Thoracic aorta (tissue), 2 donors: Measurements from ENCODE around the gene SETD9. TPM values are rescaled to one million over a fixed set of nuclear protein-coding genes. Genes with fewer than 3 reads are reported as not detected.

ENCODE experiments used
- ATAC-seq: fragments of 150-250 bp; one replicate; pipeline ENCODE4 v1.8.0; 2017; ENCODE audit warnings: low read depth; ENCODE audit not compliant: insufficient number of reproducible peaks, low FRiP score
- DNase-seq: peaks from one replicate; pipeline ENCODE4 v3.0.0-alpha.2; 2020; ENCODE audit warnings: low spot score
- H3K27ac ChIP-seq, 2 donors: fragments of 200-600 bp; sonication (generic); 1 replicate in 1 of 2; 2 replicates in 1 of 2; pipeline ENCODE4 v1.5.1; 2016; ENCODE audit warnings: mild to moderate bottlenecking in 2 of 2, moderate library complexity in 2 of 2
- H3K27me3 ChIP-seq: fragments of 200-600 bp; sonication (generic); replicated peaks from 2 replicates; pipeline ENCODE4 v1.6.0; 2016; ENCODE audit warnings: mild to moderate bottlenecking; ENCODE audit not compliant: insufficient read depth
- H3K36me3 ChIP-seq: fragments of 200-600 bp; sonication (generic); one replicate; pipeline ENCODE4 v1.5.1; 2016
- H3K4me1 ChIP-seq, 2 donors: fragments of 200-600 bp; sonication (generic); 1 replicate in 1 of 2; 2 replicates in 1 of 2; pipeline versions ENCODE4 v1.5.1 to v1.6.0; 2016; ENCODE audit warnings: low read depth in 2 of 2, mild to moderate bottlenecking in 1 of 2; ENCODE audit not compliant: control insufficient read depth in 1 of 2
- H3K4me3 ChIP-seq: fragments of 200-600 bp; sonication (generic); 2 replicates; pipeline ENCODE4 v1.5.1; 2016; ENCODE audit warnings: mild to moderate bottlenecking
- H3K9me3 ChIP-seq: fragments of 200-600 bp; sonication (generic); 2 replicates; pipeline ENCODE4 v1.5.1; 2016
- total RNA-seq, 2 donors: library from RNA; depleted of rRNA; stranded (reverse); fragments of >200 nt; gene quantifications; one replicate each; pipeline versions ENCODE4 v1.1.0 to v1.2.3, GENCODE V29; 2016
- TF ChIP-seq, protein P1 (sequence below): fragments of 200-600 bp; sonication (generic); IDR thresholded peaks from one replicate; pipeline ENCODE4 v1.5.1; 2019; ENCODE audit warnings: antibody characterized with exemption

Gene SETD9, protein sequence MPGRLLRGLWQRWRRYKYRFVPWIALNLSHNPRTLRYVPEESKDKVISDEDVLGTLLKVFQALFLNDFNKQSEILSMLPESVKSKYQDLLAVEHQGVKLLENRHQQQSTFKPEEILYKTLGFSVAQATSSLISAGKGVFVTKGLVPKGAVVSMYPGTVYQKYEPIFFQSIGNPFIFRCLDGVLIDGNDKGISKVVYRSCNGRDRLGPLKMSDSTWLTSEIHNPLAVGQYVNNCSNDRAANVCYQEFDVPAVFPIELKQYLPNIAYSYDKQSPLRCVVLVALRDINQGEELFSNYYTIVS
- total RNA-seq: 1 to 10 TPM; 5.1 to 8.8 TPM

GRCh38 chr5:56909294-56910209 lies at the start of gene SETD9:
Gene SETD9 (plus strand): TSS chr5:56909596. CDS start chr5:56909646, 50 bp downstream.
- Histone ChIP-seq H3K27me3 (no peaks in the 10 kb centered on the region), H3K4me1 (peaks cover 4 to 7% of the 10 kb centered on the region in 2 donors), H3K4me3 (peak within 1 kb of the TSS; percentile 98), H3K27ac (peak within 1 kb of the TSS; percentile 91 to 98), H3K9me3 (no peaks in the 10 kb centered on the region), H3K36me3 (no peaks in the 10 kb centered on the region)
- TF ChIP-seq, protein P1, sequence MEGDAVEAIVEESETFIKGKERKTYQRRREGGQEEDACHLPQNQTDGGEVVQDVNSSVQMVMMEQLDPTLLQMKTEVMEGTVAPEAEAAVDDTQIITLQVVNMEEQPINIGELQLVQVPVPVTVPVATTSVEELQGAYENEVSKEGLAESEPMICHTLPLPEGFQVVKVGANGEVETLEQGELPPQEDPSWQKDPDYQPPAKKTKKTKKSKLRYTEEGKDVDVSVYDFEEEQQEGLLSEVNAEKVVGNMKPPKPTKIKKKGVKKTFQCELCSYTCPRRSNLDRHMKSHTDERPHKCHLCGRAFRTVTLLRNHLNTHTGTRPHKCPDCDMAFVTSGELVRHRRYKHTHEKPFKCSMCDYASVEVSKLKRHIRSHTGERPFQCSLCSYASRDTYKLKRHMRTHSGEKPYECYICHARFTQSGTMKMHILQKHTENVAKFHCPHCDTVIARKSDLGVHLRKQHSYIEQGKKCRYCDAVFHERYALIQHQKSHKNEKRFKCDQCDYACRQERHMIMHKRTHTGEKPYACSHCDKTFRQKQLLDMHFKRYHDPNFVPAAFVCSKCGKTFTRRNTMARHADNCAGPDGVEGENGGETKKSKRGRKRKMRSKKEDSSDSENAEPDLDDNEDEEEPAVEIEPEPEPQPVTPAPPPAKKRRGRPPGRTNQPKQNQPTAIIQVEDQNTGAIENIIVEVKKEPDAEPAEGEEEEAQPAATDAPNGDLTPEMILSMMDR: no peak
- peak; percentile 91 for DNase-seq
- ATAC-seq: peak; percentile 88

- Histone ChIP-seq H3K9me3 (no peaks in the 10 kb centered on the region), H3K4me3 (no peak overlapping the region)
Observed at GRCh38 chr5:56861893-56862485, 47.4 kb upstream of the SETD9 start.

GRCh38 chr5:56862909-56863308 lies 46.5 kb upstream of the SETD9 start:
- DNase-seq (no peak), ATAC-seq (no peak)
- H3K27me3 ChIP-seq: no peaks in the 10 kb centered on the region
- H3K36me3 ChIP-seq: peaks cover 13% of the 10 kb centered on the region
- H3K4me1 ChIP-seq: no peaks in the 10 kb centered on the region
- TF ChIP-seq, protein P1: no peak
- no peak overlapping the region for H3K27ac ChIP-seq
- H3K9me3 ChIP-seq: no peaks in the 10 kb centered on the region
- no peak overlapping the region for H3K4me3 ChIP-seq

More at GRCh38 chr5:56861893-56862485, 47.4 kb upstream of the SETD9 start:
- Histone ChIP-seq H3K27me3 (no peaks in the 10 kb centered on the region), H3K27ac (no peak overlapping the region), H3K4me1 (peaks cover under 1 to 2% of the 10 kb centered on the region in 2 donors), H3K36me3 (peaks cover 13% of the 10 kb centered on the region)
- ATAC-seq: no peak
- DNase-seq: no peak
- TF ChIP-seq, protein P1: no peak

GRCh38 chr5:56871777-56872176 lies 37.6 kb upstream of the SETD9 start:
- ATAC-seq (no peak), DNase-seq (no peak)
- H3K4me1 ChIP-seq: no peaks in the 10 kb centered on the region
- peaks cover 16% of the 10 kb centered on the region for H3K36me3 ChIP-seq
- no peak overlapping the region for H3K4me3 ChIP-seq
- H3K27ac ChIP-seq: no peak overlapping the region
- H3K27me3 ChIP-seq: no peaks in the 10 kb centered on the region
- TF ChIP-seq, protein P1: no peak
- H3K9me3 ChIP-seq: no peaks in the 10 kb centered on the region

GRCh38 chr5:56873056-56873455 lies 36.3 kb upstream of the SETD9 start:
- Histone ChIP-seq H3K36me3 (peaks cover 16% of the 10 kb centered on the region), H3K4me1 (no peaks in the 10 kb centered on the region), H3K9me3 (no peaks in the 10 kb centered on the region), H3K27me3 (no peaks in the 10 kb centered on the region), H3K27ac (no peak overlapping the region), H3K4me3 (no peak overlapping the region)
- DNase-seq: no peak
- TF ChIP-seq, protein P1: no peak
- no peak for ATAC-seq
